Small intestine (tissue), 7 donors: ENCODE measurements around the gene PTK7. TPM values are rescaled to one million over a fixed set of nuclear protein-coding genes. Genes with fewer than 3 reads are reported as not detected.

Experiments
- DNase-seq, 2 donors: peaks; one replicate each; pipeline versions ENCODE4 v3.0.0 to v3.0.0-alpha.2; 2013
- FAIRE-seq: peaks from 2 replicates; lab custom pipeline; 2012; peaks lifted over from hg19 to GRCh38; lab: Jason Lieb, UNC
- H3K27ac ChIP-seq, 3 donors: one replicate each; pipeline ENCODE4 v1.5.1; 2013; ENCODE audit warnings: low read length in 2 of 3, mild to moderate bottlenecking in 2 of 3, control low read depth in 1 of 3, inconsistent platforms in 1 of 3, low read depth in 1 of 3, moderate library complexity in 1 of 3
- H3K27me3 ChIP-seq, 3 donors: one replicate each; pipeline ENCODE4 v1.6.1; 2013; ENCODE audit warnings: low read length in 3 of 3, inconsistent platforms in 1 of 3; ENCODE audit not compliant: control insufficient read depth in 3 of 3, insufficient read depth in 3 of 3
- H3K36me3 ChIP-seq, 3 donors: one replicate each; pipeline ENCODE4 v1.6.1; 2013; ENCODE audit warnings: low read length in 3 of 3, inconsistent platforms in 1 of 3, low read depth in 1 of 3, mild to moderate bottlenecking in 1 of 3, moderate library complexity in 1 of 3; ENCODE audit not compliant: control insufficient read depth in 3 of 3, insufficient read depth in 2 of 3
- H3K4me1 ChIP-seq, 3 donors: one replicate each; pipeline ENCODE4 v1.6.1; 2013; ENCODE audit warnings: low read length in 2 of 3, inconsistent platforms in 1 of 3, low read depth in 1 of 3, mild to moderate bottlenecking in 1 of 3, moderate library complexity in 1 of 3; ENCODE audit not compliant: control insufficient read depth in 3 of 3, insufficient read depth in 2 of 3
- H3K4me3 ChIP-seq, 3 donors: one replicate each; pipeline ENCODE4 v1.5.1; 2013; ENCODE audit warnings: low read length in 3 of 3, control low read depth in 1 of 3, inconsistent platforms in 1 of 3, low read depth in 1 of 3, mild to moderate bottlenecking in 1 of 3, moderate library complexity in 1 of 3
- H3K9me3 ChIP-seq, 2 donors: one replicate each; pipeline ENCODE4 v1.6.1; 2013; ENCODE audit warnings: low read depth in 1 of 2, low read length in 1 of 2; ENCODE audit not compliant: control insufficient read depth in 2 of 2, insufficient read depth in 1 of 2
- WGBS, 3 donors: extraction: QIAGEN DNeasy Blood & Tissue Kit; methylation state at CpG; one replicate each; pipeline ENCODE4 v1.1.7; 2013; 5-methylcytosine and 5-hydroxymethylcytosine counted together
- polyA plus RNA-seq, 4 donors: library from polyadenylated mRNA; stranded (reverse) in 3 of 4; unstranded in 1 of 4; fragments of 200-250 nt in 3 of 4; fragments of 120-200 nt in 1 of 4; gene quantifications; one replicate each; pipeline versions ENCODE4 v1.2.1 to v1.2.3, GENCODE V29; 2013
- donor health status: healthy with polysubstance abuse.
- donor health status: control.
- donor health status: control.
- donor health status: Bipolar disorder and iron deficiency.
- donor health status: healthy.

The PTK7 gene
- polyA plus RNA-seq, 4 donors: 1.1 to 36.5 (median 6.9) TPM

DNA sequence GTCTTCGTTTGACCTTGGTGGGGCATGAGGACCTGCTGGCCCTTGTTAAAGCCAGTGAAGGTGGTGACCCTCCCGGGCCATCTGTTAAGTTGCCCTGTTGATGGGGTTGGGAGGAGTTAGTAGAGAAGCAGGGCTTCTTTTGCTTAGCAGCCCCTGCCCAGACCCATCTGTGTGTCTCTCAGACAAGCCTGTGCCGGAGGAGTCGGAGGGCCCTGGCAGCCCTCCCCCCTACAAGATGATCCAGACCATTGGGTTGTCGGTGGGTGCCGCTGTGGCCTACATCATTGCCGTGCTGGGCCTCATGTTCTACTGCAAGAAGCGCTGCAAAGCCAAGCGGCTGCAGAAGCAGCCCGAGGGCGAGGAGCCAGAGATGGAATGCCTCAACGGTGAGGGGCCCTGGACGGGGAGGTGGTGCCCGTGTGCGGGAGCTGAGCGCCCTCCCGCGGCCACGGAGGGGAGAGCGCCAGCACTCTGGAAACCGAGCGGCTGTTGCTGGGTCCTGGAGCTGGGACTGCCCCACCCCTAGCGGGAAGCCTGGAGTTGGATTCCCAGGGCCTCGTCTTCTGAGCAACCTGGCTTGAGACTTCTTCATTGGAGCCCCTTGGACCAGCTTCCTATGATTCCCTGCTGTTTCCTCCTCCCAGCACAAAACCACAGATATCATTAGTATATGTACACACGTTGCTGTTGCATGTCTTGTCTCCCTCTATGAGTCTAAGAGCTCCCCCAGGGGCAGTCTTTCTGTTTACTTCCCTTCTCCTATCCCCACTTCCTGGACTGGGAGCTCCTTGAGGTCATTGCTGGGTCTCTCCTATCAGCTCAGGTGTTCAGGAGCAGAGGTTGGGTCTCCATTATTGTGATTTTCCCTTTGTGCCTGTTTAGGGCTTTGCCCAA lies 67.4 kb downstream of the PTK7 start:
- H3K4me1 ChIP-seq: peaks cover 0 to 28% (median 3%) of the 10 kb centered on the region in 3 donors
- no peaks in the 10 kb centered on the region for H3K27me3 ChIP-seq
- no peaks in the 10 kb centered on the region for H3K9me3 ChIP-seq
- H3K4me3 ChIP-seq: no peak overlapping the region
- DNase-seq (peak; percentile 71 to 94), FAIRE-seq (no peak)
- WGBS, 3 donors: 14 to 19% (median 18%) methylated on average over 25 of the region's 25 CpGs
- peak overlapping the region in 1 of 3 donors; percentile 42 for H3K27ac ChIP-seq
- H3K36me3 ChIP-seq: peaks cover 0 to 60% (median 0%) of the 10 kb centered on the region in 3 donors

DNA sequence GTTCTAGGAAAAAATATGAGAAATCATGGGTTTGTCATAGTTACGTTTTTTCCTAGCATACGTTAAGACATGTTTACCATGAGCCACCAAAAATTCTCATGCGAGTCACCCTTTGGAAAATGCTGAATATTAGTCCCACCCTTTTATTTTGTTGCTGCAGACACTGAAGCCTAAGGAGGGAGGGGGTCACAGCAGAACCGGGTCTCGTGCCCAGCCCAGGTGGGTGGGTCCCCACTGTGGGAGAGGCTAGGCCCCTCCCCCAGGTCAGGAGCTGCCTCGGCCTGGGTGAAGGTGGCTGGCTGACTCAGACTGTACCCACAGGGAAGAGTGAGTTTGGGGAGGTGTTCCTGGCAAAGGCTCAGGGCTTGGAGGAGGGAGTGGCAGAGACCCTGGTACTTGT lies 68.8 kb downstream of the PTK7 start:
- FAIRE-seq: no peak

DNA sequence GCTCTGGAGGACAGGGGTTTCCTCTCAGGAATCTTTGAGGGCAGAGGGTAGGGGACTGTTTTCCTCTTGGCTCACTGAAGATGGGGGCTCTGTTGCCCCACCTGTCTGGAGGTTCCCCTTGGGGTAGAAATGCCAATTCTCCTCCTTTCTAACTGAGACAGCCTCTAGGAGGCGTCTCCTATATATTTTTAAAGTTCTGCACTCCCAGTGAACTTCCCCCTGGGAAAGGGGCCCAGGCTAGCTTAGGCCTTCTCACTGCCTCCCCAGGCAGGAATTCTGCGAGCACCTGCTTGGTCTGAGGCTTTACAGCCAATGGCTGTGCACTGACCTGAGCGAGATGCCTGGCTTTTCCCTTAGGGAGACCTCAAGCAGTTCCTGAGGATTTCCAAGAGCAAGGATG lies 70.1 kb downstream of the PTK7 start:
- DNase-seq (peak in 1 of 2 donors; percentile 65), FAIRE-seq (no peak)
- H3K36me3 ChIP-seq: peaks cover 0 to 49% (median 0%) of the 10 kb centered on the region in 3 donors
- H3K4me1 ChIP-seq: peaks cover 0 to 33% (median 3%) of the 10 kb centered on the region in 3 donors
- H3K27ac ChIP-seq: peak overlapping the region in 1 of 3 donors; percentile 30
- no peaks in the 10 kb centered on the region for H3K27me3 ChIP-seq
- no peak overlapping the region for H3K4me3 ChIP-seq
- H3K9me3 ChIP-seq: no peaks in the 10 kb centered on the region
- 57 to 84% (median 77%) methylated on average over 3 of the region's 3 CpGs for WGBS, 3 donors

More for the DNA sequence above, 68.8 kb downstream of the PTK7 start:
- Histone ChIP-seq H3K36me3 (peaks cover 0 to 51% (median 0%) of the 10 kb centered on the region in 3 donors), H3K27ac (no peak overlapping the region), H3K9me3 (no peaks in the 10 kb centered on the region), H3K4me1 (peaks cover 0 to 28% (median 3%) of the 10 kb centered on the region in 3 donors), H3K27me3 (no peaks in the 10 kb centered on the region), H3K4me3 (no peak overlapping the region)
- WGBS, 3 donors: 62 to 74% (median 73%) methylated on average over 6 of the region's 6 CpGs
- no peak for DNase-seq

DNA sequence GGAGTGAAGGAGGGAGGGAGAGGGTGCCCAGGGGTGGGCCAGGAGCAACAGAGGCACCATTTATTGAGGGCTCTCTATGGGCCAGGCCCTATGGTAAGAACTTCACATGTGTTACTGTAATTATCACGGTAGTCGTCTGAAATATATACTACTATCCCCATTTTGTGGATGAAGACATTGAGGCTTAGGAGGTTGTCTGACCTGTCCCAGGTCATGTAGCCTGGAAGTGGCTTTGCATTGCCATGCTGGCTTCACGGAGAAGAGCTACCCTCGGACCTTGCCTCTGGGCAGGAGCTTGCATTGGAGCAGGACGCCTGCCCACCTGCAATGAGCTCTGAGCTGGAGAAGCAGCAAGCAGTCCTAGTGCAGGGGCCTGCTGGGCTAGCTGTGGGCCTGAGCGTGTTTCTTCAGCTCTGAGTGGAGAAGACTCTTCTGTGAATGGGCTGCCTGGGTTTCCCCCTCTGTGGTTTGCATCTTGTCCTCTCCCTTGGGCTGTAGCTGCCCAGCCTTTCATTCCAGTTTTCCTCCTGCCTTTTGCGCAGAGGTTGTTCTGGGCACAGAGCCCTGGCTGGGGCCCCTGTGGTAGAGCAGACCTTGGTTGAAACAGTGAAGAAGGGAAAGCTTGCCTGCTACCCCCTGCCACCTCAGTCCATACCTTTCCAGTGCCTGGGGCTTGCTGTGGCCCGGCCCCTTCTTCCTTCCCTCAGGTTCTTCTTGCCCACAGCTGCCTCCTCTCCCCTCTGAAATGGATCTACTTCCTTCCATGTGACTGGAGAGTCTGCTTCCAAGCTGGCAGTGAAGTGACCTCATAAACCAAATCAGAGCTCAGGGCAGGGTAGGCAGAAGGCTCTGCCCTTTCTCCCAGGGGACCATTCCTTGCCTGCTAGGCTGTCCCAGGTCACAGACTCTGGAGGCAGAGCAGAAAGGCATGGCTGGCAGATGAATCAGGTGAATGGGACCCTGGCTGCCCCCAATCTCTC lies 70.9 kb downstream of the PTK7 start:
- H3K4me1 ChIP-seq: peaks cover 0 to 33% (median 3%) of the 10 kb centered on the region in 3 donors
- no peaks in the 10 kb centered on the region for H3K9me3 ChIP-seq
- FAIRE-seq (no peak), DNase-seq (no peak)
- H3K36me3 ChIP-seq: peaks cover 0 to 42% (median 0%) of the 10 kb centered on the region in 3 donors
- H3K27me3 ChIP-seq: no peaks in the 10 kb centered on the region
- H3K27ac ChIP-seq: no peak overlapping the region
- no peak overlapping the region for H3K4me3 ChIP-seq
- 90 to 93% (median 91%) methylated on average over 8 of the region's 8 CpGs for WGBS, 3 donors

DNA sequence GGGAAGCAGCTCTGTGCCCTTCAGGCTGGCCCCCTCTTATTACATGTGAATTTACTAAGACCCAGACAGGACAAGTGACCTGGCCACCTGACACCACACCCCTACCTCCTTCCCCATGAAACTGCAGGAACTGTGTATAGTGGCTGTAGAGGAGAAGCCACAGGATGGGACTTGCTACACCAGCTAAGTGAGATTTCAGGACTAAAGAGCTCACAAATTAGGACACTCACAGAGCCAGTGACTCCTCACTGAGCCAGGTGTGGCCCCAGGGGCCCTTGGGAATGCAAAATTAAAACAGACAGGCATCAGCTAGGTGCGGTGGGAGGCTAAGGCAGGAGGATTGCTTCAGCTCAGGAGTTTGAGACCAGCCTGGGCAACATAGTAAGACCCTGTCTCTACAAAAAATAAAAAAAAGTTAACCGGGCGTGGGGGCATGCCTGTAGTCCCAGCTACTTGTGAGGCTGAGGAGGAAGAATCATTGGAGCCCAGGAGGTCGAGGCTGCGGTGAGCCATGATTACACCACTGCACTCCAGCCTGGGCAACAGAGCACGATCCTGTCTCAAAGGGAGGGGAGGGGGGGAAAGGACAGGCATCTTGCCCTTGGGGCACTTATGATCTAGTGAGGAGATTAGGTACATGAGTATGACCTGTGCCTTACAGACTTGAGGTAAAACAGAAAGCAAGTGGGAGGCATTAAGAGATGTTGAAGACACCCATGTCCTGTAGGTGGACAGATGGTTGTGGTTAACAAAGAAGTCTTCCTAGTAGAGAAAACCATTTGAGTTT lies 71.8 kb downstream of the PTK7 start:
- FAIRE-seq: no peak
- WGBS, 3 donors: 89 to 95% (median 93%) methylated on average over 6 of the region's 6 CpGs

DNA sequence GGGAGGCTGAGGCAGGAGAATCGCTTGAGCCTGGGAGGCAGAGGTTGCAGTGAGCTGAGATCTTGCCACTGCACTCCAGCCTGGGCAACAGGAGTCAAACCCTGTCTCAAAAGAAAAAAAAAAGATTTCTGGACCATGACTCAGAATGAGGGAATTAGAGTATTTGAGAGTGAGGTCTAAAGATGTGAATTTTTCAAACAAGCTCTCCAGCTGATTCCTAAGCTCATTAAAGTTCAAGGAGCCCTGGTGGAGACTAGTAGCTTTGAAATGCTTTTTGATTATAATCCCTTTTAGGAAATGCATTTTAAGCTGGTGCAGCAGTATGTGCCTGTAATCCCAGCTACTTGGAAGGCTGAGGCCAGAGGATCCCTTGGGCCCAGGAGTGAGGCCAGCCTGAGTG lies 73.2 kb downstream of the PTK7 start:
- DNase-seq: no peak
- Histone ChIP-seq H3K27ac (no peak overlapping the region), H3K4me1 (peaks cover 0 to 22% (median 0%) of the 10 kb centered on the region in 3 donors), H3K9me3 (no peaks in the 10 kb centered on the region), H3K4me3 (no peak overlapping the region), H3K27me3 (no peaks in the 10 kb centered on the region), H3K36me3 (peaks cover 0 to 41% (median 0%) of the 10 kb centered on the region in 3 donors)
- WGBS, 3 donors: 94 to 100% (median 97%) methylated on average over 1 of the region's 1 CpG
- FAIRE-seq: no peak

More for the DNA sequence above, 71.8 kb downstream of the PTK7 start:
- no peaks in the 10 kb centered on the region for H3K9me3 ChIP-seq
- peaks cover 0 to 31% (median 3%) of the 10 kb centered on the region in 3 donors for H3K4me1 ChIP-seq
- no peaks in the 10 kb centered on the region for H3K27me3 ChIP-seq
- H3K36me3 ChIP-seq: peaks cover 0 to 39% (median 0%) of the 10 kb centered on the region in 3 donors
- H3K27ac ChIP-seq: no peak overlapping the region
- DNase-seq: no peak
- no peak overlapping the region for H3K4me3 ChIP-seq

DNA sequence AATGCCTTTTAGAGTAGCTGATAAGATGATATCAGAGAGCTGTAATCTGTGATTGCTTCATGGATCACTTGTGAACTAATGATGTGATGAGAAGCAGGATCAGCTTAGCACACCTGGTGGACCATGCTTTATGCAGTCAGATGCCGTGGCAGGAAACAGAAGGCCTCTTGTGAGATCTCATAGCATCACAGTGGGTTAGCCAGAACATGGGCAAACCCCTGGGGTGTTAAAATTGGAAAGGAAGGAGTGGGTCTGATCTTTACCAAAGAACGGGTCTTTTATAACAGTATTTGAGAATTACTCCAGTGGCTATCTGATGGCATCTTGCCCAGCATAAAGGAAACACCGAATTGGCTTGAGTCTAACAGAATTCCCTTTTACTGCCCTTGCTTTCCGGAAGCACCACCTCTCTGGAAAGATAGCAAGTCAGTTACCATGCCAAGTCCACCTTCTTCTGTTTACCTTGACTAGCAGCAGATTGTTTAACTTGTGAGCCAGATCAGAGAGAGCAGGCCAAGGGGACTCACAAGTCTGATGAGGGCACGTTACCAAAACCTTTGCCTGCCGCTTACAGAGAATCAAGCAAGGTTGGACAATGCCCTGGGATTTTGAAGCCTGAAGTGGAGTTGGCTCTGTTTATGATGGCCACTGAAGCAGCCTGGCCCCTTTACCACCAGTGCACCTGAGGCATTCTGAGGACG lies 74.1 kb downstream of the PTK7 start:
- Histone ChIP-seq H3K27me3 (no peaks in the 10 kb centered on the region), H3K4me3 (no peak overlapping the region), H3K36me3 (peaks cover 0 to 40% (median 0%) of the 10 kb centered on the region in 3 donors), H3K4me1 (peaks cover 0 to 22% (median 0%) of the 10 kb centered on the region in 3 donors), H3K9me3 (no peaks in the 10 kb centered on the region), H3K27ac (no peak overlapping the region)
- FAIRE-seq: no peak
- peak; percentile 55 to 56 for DNase-seq
- 13 to 43% (median 30%) methylated on average over 7 of the region's 7 CpGs for WGBS, 3 donors
